Epithelial cell of proximal tubule (primary cell): Measurements from ENCODE around the gene SLC7A11. TPM values are rescaled to one million over a fixed set of nuclear protein-coding genes. Genes with fewer than 3 reads are reported as not detected.
"Not testable (repeated sequence)": the region's sequence is repeated elsewhere in the genome, so short reads cannot be mapped to it uniquely, and the experiment has no call there.

Source experiments
- DNase-seq: peaks from one replicate; pipeline ENCODE4 v3.0.0-alpha.2; 2011; ENCODE audit warnings: low read depth
- H3K4me3 ChIP-seq: 2 replicates; pipeline ENCODE4 v1.5.1; 2011; ENCODE audit warnings: low read depth, mild to moderate bottlenecking, low read length
- total RNA-seq: library from RNA; depleted of rRNA; stranded (reverse); fragments of >200 nt; gene quantifications from 2 replicates; pipeline ENCODE4 v1.2.3, GENCODE V29; 2015
- TF ChIP-seq, protein P1 (sequence below): conservative IDR thresholded peaks from 2 replicates; pipeline ENCODE4 v1.5.1; 2012; ENCODE audit warnings: low read depth, mild to moderate bottlenecking, low read length

Gene SLC7A11
- total RNA-seq, 1 donor from 2014 or later: 3.1 TPM

DNA sequence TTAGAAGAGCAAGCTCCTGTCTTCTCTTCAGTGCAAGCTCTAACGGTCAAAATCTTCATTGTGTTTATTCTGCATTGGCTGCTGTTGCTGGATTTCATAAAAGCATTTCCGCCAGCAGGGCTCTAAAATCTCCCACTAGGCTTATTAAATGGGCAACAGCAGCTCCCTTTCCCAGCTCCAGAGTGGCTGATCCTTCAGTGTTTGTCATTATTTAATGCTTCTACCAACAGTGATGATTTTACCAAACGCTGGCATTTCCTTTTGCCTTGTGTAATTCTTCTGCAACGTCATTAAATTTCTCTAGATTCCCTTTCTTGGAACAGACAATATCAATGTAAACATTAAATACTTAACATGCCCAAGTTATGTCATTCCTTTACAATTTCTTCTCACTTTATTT, 20.1 kb downstream of the SLC7A11 start:
- no peak overlapping the region for H3K4me3 ChIP-seq
- DNase-seq: no peak
- TF ChIP-seq, protein P1, sequence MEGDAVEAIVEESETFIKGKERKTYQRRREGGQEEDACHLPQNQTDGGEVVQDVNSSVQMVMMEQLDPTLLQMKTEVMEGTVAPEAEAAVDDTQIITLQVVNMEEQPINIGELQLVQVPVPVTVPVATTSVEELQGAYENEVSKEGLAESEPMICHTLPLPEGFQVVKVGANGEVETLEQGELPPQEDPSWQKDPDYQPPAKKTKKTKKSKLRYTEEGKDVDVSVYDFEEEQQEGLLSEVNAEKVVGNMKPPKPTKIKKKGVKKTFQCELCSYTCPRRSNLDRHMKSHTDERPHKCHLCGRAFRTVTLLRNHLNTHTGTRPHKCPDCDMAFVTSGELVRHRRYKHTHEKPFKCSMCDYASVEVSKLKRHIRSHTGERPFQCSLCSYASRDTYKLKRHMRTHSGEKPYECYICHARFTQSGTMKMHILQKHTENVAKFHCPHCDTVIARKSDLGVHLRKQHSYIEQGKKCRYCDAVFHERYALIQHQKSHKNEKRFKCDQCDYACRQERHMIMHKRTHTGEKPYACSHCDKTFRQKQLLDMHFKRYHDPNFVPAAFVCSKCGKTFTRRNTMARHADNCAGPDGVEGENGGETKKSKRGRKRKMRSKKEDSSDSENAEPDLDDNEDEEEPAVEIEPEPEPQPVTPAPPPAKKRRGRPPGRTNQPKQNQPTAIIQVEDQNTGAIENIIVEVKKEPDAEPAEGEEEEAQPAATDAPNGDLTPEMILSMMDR: no peak

DNA sequence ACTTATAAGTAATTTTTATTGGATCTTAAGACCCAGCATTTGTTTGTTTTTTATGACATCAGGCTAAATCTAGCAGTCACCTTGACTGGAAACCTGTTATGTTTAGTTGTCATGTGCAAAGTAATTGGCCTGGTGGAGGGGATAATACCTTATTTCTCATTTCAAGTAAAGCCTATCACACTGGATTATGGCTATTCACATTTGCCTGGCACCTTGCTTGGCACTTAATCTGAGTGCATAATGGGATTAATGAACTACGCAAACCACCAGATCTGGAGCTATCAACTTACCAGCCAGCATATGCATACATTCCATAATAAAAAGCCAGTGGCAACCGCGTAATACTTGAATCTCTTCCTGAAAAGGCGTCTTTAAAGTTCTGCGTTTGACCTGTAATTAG, 23.2 kb downstream of the SLC7A11 start:
- DNase-seq: no peak
- TF ChIP-seq, protein P1: no peak
- no peak overlapping the region for H3K4me3 ChIP-seq

DNA sequence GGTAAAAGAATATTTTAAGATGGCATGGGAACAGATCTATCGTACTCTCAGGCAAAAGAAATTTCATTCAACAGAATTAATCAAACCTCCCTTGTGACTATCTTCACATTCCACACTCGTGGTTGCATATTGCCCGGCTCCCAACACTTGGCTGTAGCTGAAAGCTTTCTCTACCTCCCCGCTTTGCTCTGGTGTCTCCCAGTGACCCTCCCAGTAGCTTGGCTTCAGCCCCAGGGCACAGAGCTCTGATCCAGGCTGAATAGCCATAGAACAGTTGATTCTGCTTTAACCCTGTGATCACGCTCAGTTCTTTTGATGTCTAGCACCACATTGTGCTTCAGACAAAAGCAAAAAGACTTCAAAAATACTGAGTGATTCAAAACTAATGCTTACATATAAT, 24.6 kb downstream of the SLC7A11 start:
- DNase-seq: no peak
- TF ChIP-seq, protein P1: no peak
- no peak overlapping the region for H3K4me3 ChIP-seq

GRCh38 chr4:138216272-138216867, 25.8 kb downstream of the SLC7A11 start:
- H3K4me3 ChIP-seq: no peak overlapping the region
- TF ChIP-seq, protein P1: peak; percentile 46
- DNase-seq: no peak

DNA sequence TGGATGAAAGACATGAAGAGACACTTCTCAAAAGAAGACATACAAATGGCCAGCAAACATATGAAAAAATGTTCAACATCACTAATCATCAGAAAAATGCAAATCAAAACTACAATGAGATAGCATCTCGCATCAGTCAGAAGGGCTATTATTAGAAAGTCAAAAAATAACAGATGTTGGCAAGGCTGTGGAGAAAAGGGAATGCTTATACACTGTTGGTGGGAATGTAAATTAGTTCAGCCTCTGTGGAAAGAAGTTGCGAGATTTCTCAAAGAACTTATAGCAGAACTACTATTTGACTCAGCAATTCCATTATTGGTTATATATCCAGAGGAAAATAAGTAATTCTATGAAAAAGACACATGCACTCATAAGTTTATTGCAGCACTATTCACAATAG, 31.6 kb downstream of the SLC7A11 start:
- not testable (repeated sequence) for DNase-seq, H3K4me3 ChIP-seq

DNA sequence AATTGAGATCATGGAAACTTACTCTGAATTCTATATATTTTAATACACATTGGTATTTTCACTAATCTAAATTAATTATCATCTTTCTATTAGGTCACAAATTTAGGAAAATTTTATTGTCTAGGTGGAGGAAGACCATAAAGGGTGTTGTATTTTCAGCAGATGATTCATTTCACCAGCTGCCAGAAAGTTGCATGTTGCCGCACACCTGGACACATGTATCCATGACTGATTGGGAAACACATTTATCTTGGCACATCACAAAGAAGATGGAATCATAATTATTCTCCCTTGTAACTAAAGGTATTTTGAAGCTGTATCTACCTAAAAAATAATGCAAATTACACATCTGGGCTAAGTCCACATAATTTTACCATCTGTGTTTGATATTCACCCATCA, 33.1 kb downstream of the SLC7A11 start:
- no peak for DNase-seq
- H3K4me3 ChIP-seq: no peak overlapping the region
- TF ChIP-seq, protein P1: no peak

- H3K4me3 ChIP-seq: no peak overlapping the region
- TF ChIP-seq, protein P1: no peak
- no peak for DNase-seq
Measured at GRCh38 chr4:138205531-138206233, 36.5 kb downstream of the SLC7A11 start.
